HG03378 (cell line): Measurements from ENCODE around the gene TAF7.
"Not testable (repeated sequence)": the region's sequence is repeated elsewhere in the genome, so short reads cannot be mapped to it uniquely, and the experiment has no call there.

Source experiments
- ATAC-seq: cut with Tn5 transposase; IDR thresholded peaks from one replicate; pipeline ENCODE4 v1.9.1; 2021; ENCODE audit warnings: mild to moderate bottlenecking, moderate library complexity; ENCODE audit not compliant: unreplicated experiment

Gene TAF7

GRCh38 chr5:141338538-141339306 is 18.1 kb upstream of the TAF7 start, which contains the start of gene PCDHGA2:
PCDHGA2 (plus strand) TSS chr5:141338760.
- ATAC-seq = no peak

- not testable (repeated sequence) for ATAC-seq
Observed at GRCh38 chr5:141332571-141332970, 12.0 kb upstream of the TAF7 start.

- ATAC-seq = peak; percentile 46
Observed at GRCh38 chr5:141330299-141331080, 9.9 kb upstream of the TAF7 start, which contains the start of gene PCDHGA1. PCDHGA1 (plus strand) TSS chr5:141330514.

- ATAC-seq = no peak
Observed at GRCh38 chr5:141328231-141328630, 7.6 kb upstream of the TAF7 start.

GRCh38 chr5:141326088-141326854 is 5.7 kb upstream of the TAF7 start:
- peak; percentile 83 for ATAC-seq

- no peak for ATAC-seq
Observed at GRCh38 chr5:141322261-141322660, 1.7 kb upstream of the TAF7 start.

- ATAC-seq = no peak
Observed at GRCh38 chr5:141319699-141320098, 885 bp downstream of the TAF7 start.

GRCh38 chr5:141319202-141319601 is 1.4 kb downstream of the TAF7 start:
- no peak for ATAC-seq

GRCh38 chr5:141316963-141317362 is 3.6 kb downstream of the TAF7 start:
- not testable (repeated sequence) for ATAC-seq

- ATAC-seq = no peak
Observed at GRCh38 chr5:141313711-141314110, 6.9 kb downstream of the TAF7 start.

- ATAC-seq = no peak
Observed at GRCh38 chr5:141306630-141307029, 14.0 kb downstream of the TAF7 start.

GRCh38 chr5:141303756-141304155 is 16.8 kb downstream of the TAF7 start, which contains the start of gene SLC25A2:
SLC25A2 (minus strand) TSS chr5:141304049; CDS start chr5:141303865, 184 bp downstream.
- no peak for ATAC-seq

GRCh38 chr5:141298376-141298775 is 22.2 kb downstream of the TAF7 start:
- no peak for ATAC-seq

GRCh38 chr5:141272906-141273305 is 47.7 kb downstream of the TAF7 start:
- ATAC-seq = no peak

- no peak for ATAC-seq
Observed at GRCh38 chr5:141269195-141269594, 51.4 kb downstream of the TAF7 start.
